HL-60 (cell line): Measurements from ENCODE around the gene PRCP.

ENCODE experiments used
- DNase-seq, 2 experiments: peaks; one replicate each; pipeline ENCODE4 v3.0.0-alpha.2; 2010 to 2020; ENCODE audit warnings: low read depth in 1 of 2, low spot score in 1 of 2
- H3K27ac ChIP-seq: fragments of 250-450 bp; sonication (Bioruptor Pico); replicated peaks from 2 replicates; pipeline ENCODE4 v1.5.1; 2020; ENCODE audit warnings: mild to moderate bottlenecking, moderate library complexity
- H3K27me3 ChIP-seq: fragments of 250-450 bp; sonication (Bioruptor Pico); 2 replicates; pipeline ENCODE4 v1.5.1; 2021; ENCODE audit warnings: mild to moderate bottlenecking, moderate library complexity; ENCODE audit not compliant: insufficient read depth, poor library complexity, severe bottlenecking
- H3K4me3 ChIP-seq: replicated peaks from 2 replicates; pipeline ENCODE4 v1.5.1; 2011; ENCODE audit warnings: mild to moderate bottlenecking, control low read depth, low read length; ENCODE audit not compliant: insufficient read depth
- CTCF ChIP-seq: IDR thresholded peaks from one replicate; pipeline ENCODE4 v1.5.1; 2011; ENCODE audit warnings: low read length, control low read depth, inconsistent platforms; ENCODE audit not compliant: insufficient read depth
- GABPA ChIP-seq: IDR thresholded peaks from 2 replicates; pipeline ENCODE4 v1.6.1; 2012; ENCODE audit warnings: low read depth
- POLR2AphosphoS5 ChIP-seq: IDR thresholded peaks from 2 replicates; pipeline ENCODE4 v1.6.1; 2012; ENCODE audit warnings: low read depth
- REST ChIP-seq: IDR thresholded peaks from 2 replicates; pipeline ENCODE4 v1.6.1; 2012; ENCODE audit warnings: low read depth; ENCODE audit not compliant: insufficient replicate concordance
- SPI1 ChIP-seq: IDR thresholded peaks from 2 replicates; pipeline ENCODE4 v1.6.1; 2012; ENCODE audit warnings: low read depth, mild to moderate bottlenecking, borderline replicate concordance

The PRCP gene

DNA sequence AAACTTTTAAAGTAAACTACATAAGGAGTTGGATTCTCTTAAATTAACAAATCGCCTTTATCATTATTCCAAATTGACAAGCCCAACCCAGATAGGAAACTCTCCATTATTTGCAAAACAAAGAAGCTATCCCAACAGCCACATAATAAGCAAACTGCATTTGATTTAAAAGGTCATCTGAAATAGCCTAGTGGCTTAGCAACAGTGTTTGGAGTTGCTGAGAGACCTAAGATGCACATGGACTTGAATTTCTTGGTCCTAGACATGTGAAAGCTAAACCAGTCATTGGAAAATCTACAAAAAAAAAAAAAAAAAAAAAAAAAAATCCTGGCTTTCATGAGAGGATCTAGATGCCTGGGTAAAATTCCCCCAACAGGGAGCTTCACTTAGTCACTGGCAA is 69.5 kb downstream of the PRCP start:
- no peaks in the 10 kb centered on the region for H3K27me3 ChIP-seq
- no peak overlapping the region for H3K4me3 ChIP-seq
- H3K27ac ChIP-seq: no peak overlapping the region
- no peak for DNase-seq
- TF ChIP-seq POLR2AphosphoS5 (no peak), CTCF (no peak), SPI1 (no peak), REST (no peak), GABPA (no peak)

DNA sequence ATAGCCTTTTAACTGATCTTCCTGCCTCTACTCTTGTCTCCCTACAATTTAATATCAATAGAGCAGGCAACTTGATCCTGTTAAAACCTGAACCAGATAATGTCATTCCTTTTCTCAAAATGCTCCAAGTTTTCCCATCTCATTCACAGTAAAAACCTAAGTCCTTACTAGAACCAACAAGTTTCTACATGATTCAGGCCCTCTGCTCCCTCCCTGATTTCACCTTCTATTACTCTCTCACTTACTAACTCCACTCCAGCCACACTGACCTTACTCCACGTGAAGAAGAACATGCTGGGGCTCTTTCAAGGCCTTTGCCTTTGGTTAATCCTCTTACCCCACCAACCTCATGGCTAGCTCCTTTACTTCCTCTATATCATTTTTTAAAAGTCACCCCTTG is 71.1 kb downstream of the PRCP start:
- H3K4me3 ChIP-seq: no peak overlapping the region
- TF ChIP-seq CTCF: no peak
- TF ChIP-seq POLR2AphosphoS5: no peak
- no peak for DNase-seq
- H3K27me3 ChIP-seq: no peaks in the 10 kb centered on the region
- no peak overlapping the region for H3K27ac ChIP-seq

DNA sequence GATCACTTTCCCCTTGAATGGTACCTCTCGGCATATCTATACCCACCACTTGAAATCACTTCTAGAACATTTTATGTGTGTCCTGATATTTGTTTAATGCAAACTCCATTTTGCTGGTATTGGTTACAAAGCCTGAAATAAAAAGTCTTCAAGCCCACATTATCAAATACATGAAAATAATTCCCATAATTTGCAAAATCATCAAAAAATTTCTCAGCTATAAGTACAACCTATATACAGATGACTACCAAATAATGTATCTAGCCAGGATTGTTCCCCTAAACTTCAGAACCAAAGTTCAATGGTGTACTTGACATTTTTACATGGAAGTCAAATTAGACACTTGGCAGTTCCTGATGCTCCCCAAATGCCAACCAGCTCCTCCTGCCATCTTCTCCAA is 71.8 kb downstream of the PRCP start:
- no peaks in the 10 kb centered on the region for H3K27me3 ChIP-seq
- TF ChIP-seq CTCF (no peak), POLR2AphosphoS5 (no peak), REST (no peak), SPI1 (no peak), GABPA (no peak)
- no peak for DNase-seq
- no peak overlapping the region for H3K4me3 ChIP-seq
- H3K27ac ChIP-seq: no peak overlapping the region

- Histone ChIP-seq H3K27ac (no peak overlapping the region), H3K27me3 (no peaks in the 10 kb centered on the region), H3K4me3 (no peak overlapping the region)
- no peak for TF ChIP-seq CTCF
- no peak for DNase-seq
These were observed 73.7 kb downstream of the PRCP start for GRCh38 chr11:82826526-82826925.
